ENCODE data around the gene ATG10. TPM values are rescaled to one million over a fixed set of nuclear protein-coding genes. Genes with fewer than 3 reads are reported as not detected.

The ATG10 gene
- total and polyA plus RNA-seq, 2 of the 8 experiments (the other 6 are each of a cell fraction or from before 2014, with no cell fraction given), result 3.7 to 8.8 TPM

DNA sequence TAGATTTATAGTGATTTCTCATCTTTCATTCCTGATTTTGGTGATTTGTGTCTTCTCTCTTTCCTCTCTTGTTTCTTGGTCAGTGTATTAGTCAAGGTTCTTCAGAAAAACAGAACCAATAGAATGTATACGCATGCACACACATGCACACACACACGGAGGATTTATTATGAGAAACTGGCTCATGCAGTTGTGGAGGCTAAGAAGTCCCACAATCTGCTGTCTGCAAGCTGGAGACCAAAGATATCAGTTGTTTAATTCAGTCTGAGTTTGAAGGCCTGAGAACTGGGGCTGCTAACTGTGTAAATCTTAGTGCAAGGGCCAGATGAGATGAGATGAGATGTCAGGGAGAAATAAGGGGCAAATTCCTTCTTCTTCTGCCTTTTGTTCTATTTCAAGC is 312.1 kb downstream of the ATG10 start (continued):
- TF ChIP-seq, protein P1, sequence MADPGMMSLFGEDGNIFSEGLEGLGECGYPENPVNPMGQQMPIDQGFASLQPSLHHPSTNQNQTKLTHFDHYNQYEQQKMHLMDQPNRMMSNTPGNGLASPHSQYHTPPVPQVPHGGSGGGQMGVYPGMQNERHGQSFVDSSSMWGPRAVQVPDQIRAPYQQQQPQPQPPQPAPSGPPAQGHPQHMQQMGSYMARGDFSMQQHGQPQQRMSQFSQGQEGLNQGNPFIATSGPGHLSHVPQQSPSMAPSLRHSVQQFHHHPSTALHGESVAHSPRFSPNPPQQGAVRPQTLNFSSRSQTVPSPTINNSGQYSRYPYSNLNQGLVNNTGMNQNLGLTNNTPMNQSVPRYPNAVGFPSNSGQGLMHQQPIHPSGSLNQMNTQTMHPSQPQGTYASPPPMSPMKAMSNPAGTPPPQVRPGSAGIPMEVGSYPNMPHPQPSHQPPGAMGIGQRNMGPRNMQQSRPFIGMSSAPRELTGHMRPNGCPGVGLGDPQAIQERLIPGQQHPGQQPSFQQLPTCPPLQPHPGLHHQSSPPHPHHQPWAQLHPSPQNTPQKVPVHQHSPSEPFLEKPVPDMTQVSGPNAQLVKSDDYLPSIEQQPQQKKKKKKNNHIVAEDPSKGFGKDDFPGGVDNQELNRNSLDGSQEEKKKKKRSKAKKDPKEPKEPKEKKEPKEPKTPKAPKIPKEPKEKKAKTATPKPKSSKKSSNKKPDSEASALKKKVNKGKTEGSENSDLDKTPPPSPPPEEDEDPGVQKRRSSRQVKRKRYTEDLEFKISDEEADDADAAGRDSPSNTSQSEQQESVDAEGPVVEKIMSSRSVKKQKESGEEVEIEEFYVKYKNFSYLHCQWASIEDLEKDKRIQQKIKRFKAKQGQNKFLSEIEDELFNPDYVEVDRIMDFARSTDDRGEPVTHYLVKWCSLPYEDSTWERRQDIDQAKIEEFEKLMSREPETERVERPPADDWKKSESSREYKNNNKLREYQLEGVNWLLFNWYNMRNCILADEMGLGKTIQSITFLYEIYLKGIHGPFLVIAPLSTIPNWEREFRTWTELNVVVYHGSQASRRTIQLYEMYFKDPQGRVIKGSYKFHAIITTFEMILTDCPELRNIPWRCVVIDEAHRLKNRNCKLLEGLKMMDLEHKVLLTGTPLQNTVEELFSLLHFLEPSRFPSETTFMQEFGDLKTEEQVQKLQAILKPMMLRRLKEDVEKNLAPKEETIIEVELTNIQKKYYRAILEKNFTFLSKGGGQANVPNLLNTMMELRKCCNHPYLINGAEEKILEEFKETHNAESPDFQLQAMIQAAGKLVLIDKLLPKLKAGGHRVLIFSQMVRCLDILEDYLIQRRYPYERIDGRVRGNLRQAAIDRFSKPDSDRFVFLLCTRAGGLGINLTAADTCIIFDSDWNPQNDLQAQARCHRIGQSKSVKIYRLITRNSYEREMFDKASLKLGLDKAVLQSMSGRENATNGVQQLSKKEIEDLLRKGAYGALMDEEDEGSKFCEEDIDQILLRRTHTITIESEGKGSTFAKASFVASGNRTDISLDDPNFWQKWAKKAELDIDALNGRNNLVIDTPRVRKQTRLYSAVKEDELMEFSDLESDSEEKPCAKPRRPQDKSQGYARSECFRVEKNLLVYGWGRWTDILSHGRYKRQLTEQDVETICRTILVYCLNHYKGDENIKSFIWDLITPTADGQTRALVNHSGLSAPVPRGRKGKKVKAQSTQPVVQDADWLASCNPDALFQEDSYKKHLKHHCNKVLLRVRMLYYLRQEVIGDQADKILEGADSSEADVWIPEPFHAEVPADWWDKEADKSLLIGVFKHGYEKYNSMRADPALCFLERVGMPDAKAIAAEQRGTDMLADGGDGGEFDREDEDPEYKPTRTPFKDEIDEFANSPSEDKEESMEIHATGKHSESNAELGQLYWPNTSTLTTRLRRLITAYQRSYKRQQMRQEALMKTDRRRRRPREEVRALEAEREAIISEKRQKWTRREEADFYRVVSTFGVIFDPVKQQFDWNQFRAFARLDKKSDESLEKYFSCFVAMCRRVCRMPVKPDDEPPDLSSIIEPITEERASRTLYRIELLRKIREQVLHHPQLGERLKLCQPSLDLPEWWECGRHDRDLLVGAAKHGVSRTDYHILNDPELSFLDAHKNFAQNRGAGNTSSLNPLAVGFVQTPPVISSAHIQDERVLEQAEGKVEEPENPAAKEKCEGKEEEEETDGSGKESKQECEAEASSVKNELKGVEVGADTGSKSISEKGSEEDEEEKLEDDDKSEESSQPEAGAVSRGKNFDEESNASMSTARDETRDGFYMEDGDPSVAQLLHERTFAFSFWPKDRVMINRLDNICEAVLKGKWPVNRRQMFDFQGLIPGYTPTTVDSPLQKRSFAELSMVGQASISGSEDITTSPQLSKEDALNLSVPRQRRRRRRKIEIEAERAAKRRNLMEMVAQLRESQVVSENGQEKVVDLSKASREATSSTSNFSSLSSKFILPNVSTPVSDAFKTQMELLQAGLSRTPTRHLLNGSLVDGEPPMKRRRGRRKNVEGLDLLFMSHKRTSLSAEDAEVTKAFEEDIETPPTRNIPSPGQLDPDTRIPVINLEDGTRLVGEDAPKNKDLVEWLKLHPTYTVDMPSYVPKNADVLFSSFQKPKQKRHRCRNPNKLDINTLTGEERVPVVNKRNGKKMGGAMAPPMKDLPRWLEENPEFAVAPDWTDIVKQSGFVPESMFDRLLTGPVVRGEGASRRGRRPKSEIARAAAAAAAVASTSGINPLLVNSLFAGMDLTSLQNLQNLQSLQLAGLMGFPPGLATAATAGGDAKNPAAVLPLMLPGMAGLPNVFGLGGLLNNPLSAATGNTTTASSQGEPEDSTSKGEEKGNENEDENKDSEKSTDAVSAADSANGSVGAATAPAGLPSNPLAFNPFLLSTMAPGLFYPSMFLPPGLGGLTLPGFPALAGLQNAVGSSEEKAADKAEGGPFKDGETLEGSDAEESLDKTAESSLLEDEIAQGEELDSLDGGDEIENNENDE (IDR thresholded peaks at IDR 0.05; ENCODE audit: insufficient replicate concordance, low read length), result no peak
- TF ChIP-seq RFX5 (IDR thresholded peaks at IDR 0.05; ENCODE audit: borderline replicate concordance, low read depth, low read length) (no peak), YY1 (IDR thresholded peaks at IDR 0.05; ENCODE audit: low read depth, low read length) (no peak), KDM1A (IDR thresholded peaks at IDR 0.05; ENCODE audit: borderline replicate concordance, low read length) (no peak), TEAD4 (IDR thresholded peaks at IDR 0.05; ENCODE audit: low read depth, low read length) (no peak), EP300 (IDR thresholded peaks at IDR 0.05; ENCODE audit: borderline replicate concordance in 1 of 2, low read depth in 2 of 2, low read length in 2 of 2) (no peak), JUND (IDR thresholded peaks at IDR 0.05; ENCODE audit: low read length) (no peak), KDM4A (IDR thresholded peaks at IDR 0.05; ENCODE audit: low read depth, low read length, severe bottlenecking) (no peak), CEBPB (IDR thresholded peaks at IDR 0.05; ENCODE audit: low read depth, low read length) (no peak), PHF8 (conservative IDR thresholded peaks at IDR 0.05; ENCODE audit: low read depth, low read length) (no peak)
- TF ChIP-seq, protein P2, sequence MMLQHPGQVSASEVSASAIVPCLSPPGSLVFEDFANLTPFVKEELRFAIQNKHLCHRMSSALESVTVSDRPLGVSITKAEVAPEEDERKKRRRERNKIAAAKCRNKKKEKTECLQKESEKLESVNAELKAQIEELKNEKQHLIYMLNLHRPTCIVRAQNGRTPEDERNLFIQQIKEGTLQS (IDR thresholded peaks at IDR 0.05; ENCODE audit: insufficient read depth, low read depth, low read length), result no peak

Measured in H1 (cell line).